NCI-H2196 (cell line): ENCODE results near the gene CSRNP3.

ENCODE experiments used
- DNase-seq: peaks from one replicate; lab custom pipeline; 2025; ENCODE audit not compliant: unreplicated experiment; lab: John Stamatoyannopoulos, UW

CSRNP3 gene

GRCh38 chr2:165678882-165679281 is 209.4 kb downstream of the CSRNP3 start:
- no peak for DNase-seq

DNA sequence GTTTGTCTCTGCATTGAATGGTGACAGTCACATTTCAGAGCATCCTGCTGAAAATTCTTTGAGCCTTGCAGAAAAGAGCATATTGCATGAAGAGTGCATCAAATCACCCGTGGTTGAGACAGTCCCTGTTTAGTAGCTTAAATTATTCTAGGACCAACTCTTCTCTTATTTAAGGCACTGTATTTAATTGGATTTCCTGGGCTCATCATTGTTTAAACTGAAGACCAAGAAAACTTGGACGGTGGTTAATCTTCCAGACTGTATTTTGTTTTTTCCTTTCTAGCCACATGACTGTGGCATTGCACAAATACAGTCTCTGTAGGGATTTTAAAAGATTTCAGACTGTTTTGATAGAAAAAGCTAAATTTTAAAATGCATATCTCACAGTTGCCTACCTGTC is 210.1 kb downstream of the CSRNP3 start:
- no peak for DNase-seq

- peak; percentile 49 for DNase-seq
These were observed 212.3 kb downstream of the CSRNP3 start for GRCh38 chr2:165681841-165682240.

DNA sequence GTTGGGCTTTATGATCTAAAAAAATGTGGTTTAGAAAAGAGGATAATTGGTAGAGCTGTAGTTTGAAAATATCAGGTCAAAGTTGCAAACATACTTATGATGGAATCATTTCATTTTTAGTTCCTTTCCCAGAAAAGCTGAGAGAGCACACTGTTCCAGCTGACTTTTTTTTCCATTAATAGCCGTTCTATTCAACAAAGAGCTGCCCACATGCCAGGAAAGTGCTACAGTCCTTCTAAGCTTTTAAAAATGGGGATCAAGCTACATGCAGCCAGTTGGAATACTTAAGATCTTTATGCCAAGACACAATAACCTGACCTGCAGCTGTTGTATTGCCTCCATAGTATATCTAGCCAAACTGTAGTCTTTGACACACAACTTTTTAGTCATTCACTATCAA is 213.0 kb downstream of the CSRNP3 start:
- no peak for DNase-seq

DNA sequence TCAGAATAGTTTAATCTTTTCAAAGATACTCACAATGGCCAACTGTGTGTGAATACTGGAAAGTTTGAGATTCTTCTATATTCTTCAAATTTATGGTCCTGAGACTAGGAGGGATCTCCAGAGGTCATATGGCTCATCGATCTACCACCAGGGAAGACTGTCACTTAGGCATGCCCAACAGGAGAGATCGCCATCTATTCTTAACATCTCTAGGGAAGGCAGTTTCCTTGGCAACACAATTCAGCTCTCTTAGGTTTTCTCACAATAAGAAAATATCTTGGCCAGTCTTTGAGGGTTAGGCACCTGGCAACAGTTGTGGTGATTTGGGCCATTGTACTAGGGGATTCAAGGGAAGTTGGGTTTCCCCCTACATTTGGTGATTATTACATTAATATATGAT is 217.3 kb downstream of the CSRNP3 start:
- no peak for DNase-seq

DNA sequence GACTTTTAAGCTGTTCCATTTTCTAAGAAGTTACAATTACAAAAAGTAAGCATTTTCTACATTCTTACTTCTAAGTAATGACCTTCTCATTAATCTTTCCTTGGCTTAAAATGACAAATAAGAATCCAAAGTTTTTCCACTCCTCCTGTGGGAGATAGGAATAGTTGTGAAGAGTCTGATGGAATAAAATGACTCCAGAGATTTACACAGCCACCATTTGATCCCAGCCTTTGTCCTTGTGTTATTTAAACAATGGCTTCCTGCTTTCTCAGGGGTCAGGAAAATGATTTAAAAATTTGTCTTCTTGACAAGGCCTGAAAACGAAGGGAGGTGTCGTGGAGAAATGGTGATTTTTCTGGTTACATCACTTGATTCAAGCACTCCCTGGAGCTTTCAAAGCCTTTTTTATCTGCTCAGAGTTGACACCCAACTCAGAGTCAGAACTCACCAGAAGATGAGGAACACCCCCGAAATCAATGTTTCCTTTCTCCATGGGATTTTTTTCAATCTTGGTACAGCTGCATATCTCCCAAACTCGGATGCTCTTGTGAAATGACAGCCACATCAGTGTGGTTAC is 218.0 kb downstream of the CSRNP3 start:
- DNase-seq: no peak

GRCh38 chr2:165691615-165692014 is 222.1 kb downstream of the CSRNP3 start:
- DNase-seq: no peak

DNA sequence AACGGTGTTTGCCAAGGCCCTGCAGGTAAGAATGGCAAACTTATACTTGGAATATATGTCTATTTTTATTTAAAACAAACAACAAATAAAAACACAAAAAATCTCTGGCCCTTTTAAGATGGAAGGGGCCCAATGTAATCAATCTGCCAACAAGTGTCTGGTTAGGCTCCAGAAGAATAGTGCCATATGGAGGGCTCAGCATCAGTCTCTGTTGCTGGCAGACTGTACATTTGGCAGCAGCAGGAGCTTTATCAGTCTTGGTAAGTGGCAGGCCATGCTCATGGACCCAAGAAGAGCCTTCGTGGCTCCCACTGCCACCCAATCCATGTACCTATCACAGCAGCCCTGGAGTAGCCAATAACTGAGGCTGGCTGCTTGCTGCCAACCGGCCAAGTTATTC is 223.4 kb downstream of the CSRNP3 start:
- no peak for DNase-seq

GRCh38 chr2:165693838-165694237 is 224.3 kb downstream of the CSRNP3 start:
- no peak for DNase-seq

DNA sequence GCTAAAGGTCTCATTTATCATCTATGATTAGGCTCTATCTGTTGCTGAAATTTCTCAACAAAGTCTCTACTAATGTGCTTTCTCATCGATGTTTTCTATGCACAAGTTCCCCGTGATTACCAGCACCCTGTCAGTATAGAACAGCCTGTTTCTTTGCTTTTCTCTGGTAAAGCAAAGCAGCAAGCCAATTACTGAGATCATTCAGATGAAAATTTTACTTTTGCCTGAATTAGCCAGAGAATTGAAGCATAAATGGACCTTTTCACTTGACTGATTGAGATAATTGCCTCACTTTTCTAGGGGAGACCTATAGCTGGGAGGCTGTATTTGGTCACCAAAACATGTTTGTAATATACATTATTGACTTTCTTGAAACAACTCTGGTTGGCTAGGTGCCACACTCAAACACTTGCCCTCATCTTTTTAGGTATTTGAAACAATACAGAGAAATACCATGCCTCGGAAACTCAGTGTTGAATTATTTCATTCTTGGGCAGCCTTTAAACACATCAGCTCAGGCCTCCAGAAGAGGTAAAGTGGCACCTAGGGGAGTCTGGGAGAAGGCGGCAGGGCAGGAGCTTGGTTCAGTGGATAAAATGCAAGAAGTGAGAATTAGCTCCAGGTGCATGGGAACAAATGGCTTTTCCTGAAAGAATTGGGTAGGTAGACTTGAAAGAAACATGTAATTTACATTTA is 228.4 kb downstream of the CSRNP3 start:
- DNase-seq: no peak

- peak; percentile 48 for DNase-seq
These were observed 229.0 kb downstream of the CSRNP3 start for GRCh38 chr2:165698444-165698884.

GRCh38 chr2:165699946-165700345 is 230.4 kb downstream of the CSRNP3 start:
- no peak for DNase-seq

DNA sequence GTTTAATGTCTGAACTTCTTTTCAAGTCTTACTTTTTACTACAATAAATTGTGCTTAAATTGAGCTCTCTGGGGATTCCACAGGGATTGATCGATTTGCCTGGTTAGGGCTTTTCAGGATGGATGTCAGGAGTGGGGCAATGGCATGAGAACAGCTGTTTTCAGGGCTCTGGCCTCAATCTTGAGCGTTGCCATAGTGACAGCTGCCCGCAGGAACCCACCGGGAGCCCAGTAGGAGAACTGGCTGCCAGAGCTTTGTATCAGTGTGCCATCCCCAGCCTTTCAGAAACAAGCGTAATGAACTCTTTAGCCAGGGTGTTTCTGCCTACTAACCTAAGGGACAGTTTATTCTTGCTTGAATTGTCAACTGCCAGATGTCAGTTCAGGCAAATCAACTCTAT is 231.0 kb downstream of the CSRNP3 start:
- DNase-seq: no peak

DNA sequence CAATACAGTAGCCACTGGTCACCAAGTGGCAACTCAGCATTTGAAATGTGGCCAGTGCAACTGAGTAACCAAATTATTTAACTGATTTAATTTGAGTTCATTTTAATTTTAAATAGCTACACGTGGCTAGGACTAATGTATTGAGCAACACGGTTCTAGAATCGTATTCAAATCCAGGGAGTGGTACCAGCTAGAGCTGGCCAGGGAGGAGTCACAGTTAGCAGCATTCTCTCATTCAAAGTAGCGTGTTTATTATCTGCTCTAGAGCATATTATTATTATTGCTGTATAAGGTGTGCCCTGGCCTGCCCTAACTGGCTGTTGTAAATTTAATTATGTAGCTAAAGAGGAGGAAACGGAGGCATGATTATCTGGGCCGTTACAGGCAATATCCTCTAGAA is 231.6 kb downstream of the CSRNP3 start:
- no peak for DNase-seq

DNA sequence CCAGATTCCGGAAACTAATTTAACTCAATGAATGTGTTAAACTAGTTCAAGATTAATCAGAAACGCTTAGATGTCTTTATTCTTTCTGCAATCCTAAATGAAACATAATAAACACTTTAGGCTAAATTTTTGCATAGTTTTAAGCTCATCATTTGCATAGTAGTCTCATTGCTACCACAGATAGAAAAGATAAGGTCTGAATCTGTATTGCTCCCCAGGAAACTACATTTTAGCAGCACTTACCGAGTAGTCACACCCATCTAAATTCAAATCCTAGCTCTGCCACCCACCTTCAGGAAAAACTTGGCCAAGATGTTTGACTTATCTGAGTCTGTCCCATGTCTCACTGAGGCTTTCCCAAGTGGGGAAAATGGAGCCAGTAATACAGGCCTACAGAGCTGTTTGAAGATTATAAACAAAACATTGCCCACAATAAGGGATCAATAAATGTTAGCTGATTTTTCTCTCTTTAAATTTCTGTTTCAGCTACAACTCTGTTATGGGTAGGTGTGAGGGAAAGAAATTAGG is 237.5 kb downstream of the CSRNP3 start:
- DNase-seq: no peak

DNA sequence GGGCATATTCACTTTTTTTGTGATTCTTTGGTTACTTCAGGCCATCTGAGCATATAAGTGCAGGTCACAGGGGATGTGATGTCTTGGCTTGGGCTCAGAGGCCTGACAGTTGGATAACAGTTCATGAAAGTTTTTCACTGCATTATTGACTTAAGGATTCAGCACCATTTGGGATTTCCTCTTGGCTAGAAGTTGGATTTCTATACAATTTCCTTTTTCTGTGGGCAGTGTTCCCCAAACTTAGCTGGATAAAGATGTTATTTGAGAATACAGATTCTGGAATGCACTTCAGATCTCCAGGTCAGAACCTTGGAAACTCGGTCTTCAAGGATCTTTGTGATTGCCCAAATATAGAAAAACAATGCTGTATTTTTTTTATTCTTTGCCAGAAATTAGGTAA is 246.6 kb downstream of the CSRNP3 start:
- no peak for DNase-seq

DNA sequence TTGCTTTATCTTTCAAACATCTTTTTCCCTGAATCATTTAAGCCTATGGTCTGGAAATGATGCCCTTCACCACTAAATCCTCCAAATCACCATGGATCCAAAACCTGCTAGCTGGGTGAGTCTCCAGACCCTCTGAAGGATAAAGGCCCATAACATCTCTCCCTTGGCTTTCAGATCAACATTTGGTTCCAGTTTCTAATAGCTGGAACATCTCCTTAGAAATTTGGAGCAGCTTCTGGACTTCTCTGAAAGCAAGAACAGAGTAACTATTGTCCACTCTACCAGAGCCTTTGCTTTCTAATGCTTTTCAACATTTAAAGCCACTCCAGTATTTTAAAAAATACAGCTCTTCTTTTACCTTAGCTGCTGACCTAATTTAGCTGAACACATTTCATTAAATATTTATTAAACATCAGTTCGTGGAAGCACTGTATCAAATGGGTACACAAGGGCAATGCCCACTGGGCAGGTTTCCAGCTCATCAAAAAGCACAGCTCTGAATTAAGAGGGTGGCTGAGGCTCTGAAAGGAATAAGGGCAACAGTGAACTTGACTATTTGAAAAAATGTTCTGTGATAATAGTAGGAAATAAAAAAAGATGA is 249.2 kb downstream of the CSRNP3 start:
- no peak for DNase-seq

GRCh38 chr2:165720511-165720910 is 251.0 kb downstream of the CSRNP3 start:
- no peak for DNase-seq

DNA sequence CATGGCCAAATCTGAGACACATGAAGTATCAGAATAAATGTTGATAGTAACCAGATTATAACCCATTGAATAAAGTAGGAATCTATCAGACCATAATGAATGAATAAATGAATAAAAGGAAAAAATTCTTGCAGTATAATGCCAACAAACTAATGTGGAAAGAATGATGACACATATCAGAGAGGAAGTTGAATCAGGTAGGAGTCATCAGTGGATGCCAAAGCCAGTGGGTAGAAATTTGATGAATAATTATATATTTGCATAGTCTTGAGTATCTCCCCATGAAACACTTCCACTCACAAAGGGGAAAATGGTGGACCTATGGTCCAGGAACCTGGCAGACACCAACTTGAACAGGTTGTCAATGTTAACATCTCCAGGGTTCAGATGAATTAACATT is 255.9 kb downstream of the CSRNP3 start:
- DNase-seq: no peak
